MCF 10A (cell line): ENCODE data around the gene KIAA1549. TPM values are rescaled to one million over a fixed set of nuclear protein-coding genes. Genes with fewer than 3 reads are reported as not detected.
"Not testable (repeated sequence)": the region's sequence is repeated elsewhere in the genome, so short reads cannot be mapped to it uniquely, and the experiment has no call there.

Experiments used
- BruUV-seq: library from RNA; stranded (reverse); fragments of 400-500 nt; replicated peaks from 2 replicates; lab custom pipeline; 2021; lab: Mats Ljungman, UMichigan
- CTCF ChIA-PET: fragments of 300-600 bp; sonication (Branson Sonifier 250); formaldehyde crosslinking; extraction: SDS; loops from one replicate; lab custom pipeline; 2021; ENCODE audit warnings: antibody characterized with exemption, inconsistent platforms; lab: Yijun Ruan, JAX
- POLR2A ChIA-PET: fragments of 300-600, 350-650 bp; sonication (Branson Sonifier 250); formaldehyde crosslinking; extraction: SDS; loops from one replicate; lab custom pipeline; 2020; ENCODE audit warnings: antibody characterized with exemption, inconsistent platforms; lab: Yijun Ruan, JAX
- DNase-seq: peaks from one replicate; pipeline ENCODE4 v3.0.0-alpha.2; 2018; ENCODE audit not compliant: unreplicated experiment
- H3K27ac Mint-ChIP-seq: one replicate; pipeline ENCODE4 v1.8.0; 2022; ENCODE audit warnings: mild to moderate bottlenecking, low read depth, mixed read lengths; ENCODE audit not compliant: unreplicated experiment
- H3K27me3 Mint-ChIP-seq: one replicate; pipeline ENCODE4 v1.8.0; 2022; ENCODE audit warnings: mixed read lengths; ENCODE audit not compliant: insufficient read depth, unreplicated experiment
- H3K36me3 Mint-ChIP-seq: one replicate; pipeline ENCODE4 v1.8.0; 2022; ENCODE audit warnings: mild to moderate bottlenecking, moderate library complexity, mixed read lengths; ENCODE audit not compliant: insufficient read depth, unreplicated experiment
- H3K4me1 Mint-ChIP-seq: one replicate; pipeline ENCODE4 v1.8.0; 2022; ENCODE audit warnings: mixed read lengths; ENCODE audit not compliant: insufficient read depth, unreplicated experiment
- H3K4me3 Mint-ChIP-seq: one replicate; pipeline ENCODE4 v1.8.0; 2022; ENCODE audit warnings: mild to moderate bottlenecking, moderate library complexity, mixed read lengths; ENCODE audit not compliant: unreplicated experiment
- H3K9me3 Mint-ChIP-seq: one replicate; pipeline ENCODE4 v1.8.0; 2022; ENCODE audit warnings: mixed read lengths; ENCODE audit not compliant: unreplicated experiment
- intact Hi-C: fragments of 100-400 bp; cut with micrococcal nuclease; formaldehyde crosslinking; loops from 2 replicates; pipeline ENCODE4 v1.14.1; 2022
- total RNA-seq: library from RNA; stranded (reverse); gene quantifications from 2 replicates; pipeline ENCODE4 v1.2.3, GENCODE V29; 2022
- TF ChIP-seq, protein P1 (sequence below): fragments of 200-600 bp; IDR thresholded peaks from one replicate; pipeline ENCODE4 v1.8.0; 2022; ENCODE audit warnings: antibody characterized with exemption, mild to moderate bottlenecking; ENCODE audit not compliant: unreplicated experiment

Gene KIAA1549
- total RNA-seq, 1 experiment from 2014 or later: 7.1 TPM

DNA sequence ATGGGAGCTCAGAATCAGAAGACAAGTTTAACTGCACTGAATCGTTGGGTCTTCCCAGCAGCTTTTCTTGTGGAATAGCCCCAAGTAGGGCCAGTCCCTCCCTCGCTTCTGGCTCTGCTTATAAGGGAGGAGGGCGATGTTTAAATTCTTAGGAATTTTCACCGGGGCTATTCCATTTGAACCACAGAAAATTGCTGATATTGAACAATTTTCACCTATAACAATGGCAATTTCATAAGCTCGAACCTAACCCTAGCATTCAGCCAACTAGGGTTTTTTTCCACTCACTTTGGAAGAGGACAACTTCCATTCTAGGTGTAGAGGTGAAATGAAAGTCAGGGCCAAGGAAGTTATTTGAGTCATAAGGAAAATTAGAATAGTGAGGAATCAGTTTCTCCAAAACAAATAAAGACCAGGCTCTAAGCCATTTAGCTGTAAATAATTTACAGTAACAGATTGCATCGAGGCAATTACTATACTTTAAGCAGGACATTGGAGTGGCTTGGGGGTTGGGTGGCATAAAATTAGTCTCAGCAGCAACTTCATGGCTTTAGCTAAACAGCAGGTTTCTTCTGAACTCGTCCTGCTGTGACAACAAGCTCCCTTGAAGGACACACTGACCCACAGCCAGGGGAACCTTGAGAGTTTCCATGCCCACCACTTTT, 181.7 kb downstream of the KIAA1549 start:
- Mint-ChIP-seq H3K4me1 (no peaks in the 10 kb centered on the region), H3K36me3 (no peaks in the 10 kb centered on the region), H3K27me3 (no peaks in the 10 kb centered on the region), H3K27ac (no peak overlapping the region), H3K9me3 (no peaks in the 10 kb centered on the region), H3K4me3 (no peak overlapping the region)
- BruUV-seq: no TSS peak
- no peak for DNase-seq
- CTCF ChIA-PET: interaction anchor here (0.9 kb wide), 1 partner anchor 11 kb away, joined by 3 read pairs; no protein-coding TSS in a partner anchor
- intact Hi-C loops: no loop called here
- TF ChIP-seq, protein P1, sequence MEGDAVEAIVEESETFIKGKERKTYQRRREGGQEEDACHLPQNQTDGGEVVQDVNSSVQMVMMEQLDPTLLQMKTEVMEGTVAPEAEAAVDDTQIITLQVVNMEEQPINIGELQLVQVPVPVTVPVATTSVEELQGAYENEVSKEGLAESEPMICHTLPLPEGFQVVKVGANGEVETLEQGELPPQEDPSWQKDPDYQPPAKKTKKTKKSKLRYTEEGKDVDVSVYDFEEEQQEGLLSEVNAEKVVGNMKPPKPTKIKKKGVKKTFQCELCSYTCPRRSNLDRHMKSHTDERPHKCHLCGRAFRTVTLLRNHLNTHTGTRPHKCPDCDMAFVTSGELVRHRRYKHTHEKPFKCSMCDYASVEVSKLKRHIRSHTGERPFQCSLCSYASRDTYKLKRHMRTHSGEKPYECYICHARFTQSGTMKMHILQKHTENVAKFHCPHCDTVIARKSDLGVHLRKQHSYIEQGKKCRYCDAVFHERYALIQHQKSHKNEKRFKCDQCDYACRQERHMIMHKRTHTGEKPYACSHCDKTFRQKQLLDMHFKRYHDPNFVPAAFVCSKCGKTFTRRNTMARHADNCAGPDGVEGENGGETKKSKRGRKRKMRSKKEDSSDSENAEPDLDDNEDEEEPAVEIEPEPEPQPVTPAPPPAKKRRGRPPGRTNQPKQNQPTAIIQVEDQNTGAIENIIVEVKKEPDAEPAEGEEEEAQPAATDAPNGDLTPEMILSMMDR: no peak
- POLR2A ChIA-PET: no interaction called here

DNA sequence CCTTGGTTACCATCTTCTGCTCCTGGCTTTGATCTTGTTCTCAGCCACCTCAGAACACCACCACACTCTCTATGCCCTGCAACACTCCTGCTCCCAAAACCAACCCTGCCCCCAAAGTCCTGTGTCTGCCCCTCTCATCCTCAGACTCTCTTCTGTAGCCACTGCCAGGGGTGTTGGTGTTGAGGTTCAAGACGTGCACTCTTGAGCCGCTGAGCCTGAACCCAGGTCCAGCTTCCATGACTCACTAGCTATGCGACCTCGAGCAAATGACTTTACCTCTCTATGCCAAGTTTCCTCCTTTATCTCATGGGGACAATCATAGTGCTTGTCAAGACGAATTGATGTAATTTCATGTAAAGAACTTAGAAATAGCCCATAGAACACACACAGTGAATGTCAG, 182.4 kb downstream of the KIAA1549 start:
- no peaks in the 10 kb centered on the region for H3K36me3 Mint-ChIP-seq
- no peak overlapping the region for H3K4me3 Mint-ChIP-seq
- intact Hi-C loops: no loop called here
- ChIA-PET POLR2A (no interaction called here), CTCF (no interaction called here)
- DNase-seq: no peak
- H3K4me1 Mint-ChIP-seq: no peaks in the 10 kb centered on the region
- H3K27me3 Mint-ChIP-seq: no peaks in the 10 kb centered on the region
- no peaks in the 10 kb centered on the region for H3K9me3 Mint-ChIP-seq
- BruUV-seq: no TSS peak
- H3K27ac Mint-ChIP-seq: no peak overlapping the region
- TF ChIP-seq, protein P1: no peak

DNA sequence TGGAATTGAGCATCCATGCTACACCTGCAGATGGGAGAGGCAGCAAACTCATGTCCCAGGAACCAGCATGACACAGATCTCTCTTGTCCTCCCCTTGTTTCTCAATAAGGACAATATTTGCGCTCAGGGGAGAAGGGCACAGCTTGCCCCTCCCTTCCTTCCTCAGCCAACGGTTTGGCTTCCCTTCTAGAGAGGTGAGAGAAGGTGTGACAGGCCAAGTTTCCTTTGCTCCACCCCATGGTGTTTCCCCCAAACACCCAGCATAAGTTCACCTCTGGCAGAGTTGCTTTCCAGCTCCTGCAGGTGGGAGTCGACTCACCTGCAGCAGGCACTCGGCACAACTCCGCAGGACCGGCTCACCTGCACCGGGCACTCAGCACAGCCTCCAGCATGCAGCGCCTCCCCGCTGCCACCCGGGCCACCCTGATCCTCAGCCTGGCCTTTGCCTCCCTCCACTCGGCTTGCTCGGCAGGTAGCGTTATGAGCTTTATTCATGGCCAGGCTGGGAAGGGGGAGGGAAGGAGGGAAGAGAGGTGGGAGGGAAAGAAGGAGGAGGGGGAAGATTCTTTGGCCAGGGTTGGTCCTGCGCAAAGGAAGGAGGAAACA, 183.4 kb downstream of the KIAA1549 start, which contains the start of the genes ATP6V0A4 and TMEM213:
Gene ATP6V0A4, minus strand, starts transcription at position 482 of the 606 bp plus-strand sequence. CDS start 26,949 bp downstream, outside the sequence.
Gene TMEM213, plus strand, starts transcription at position 280 of the 606 bp plus-strand sequence. Its CDS starts 111 bp downstream, at position 391.
- no peak within 1 kb of the TSS for H3K27ac Mint-ChIP-seq
- TF ChIP-seq, protein P1: no peak
- H3K36me3 Mint-ChIP-seq: no peaks in the 10 kb centered on the region
- DNase-seq: no peak
- no peaks in the 10 kb centered on the region for H3K4me1 Mint-ChIP-seq
- no TSS peak for BruUV-seq
- CTCF ChIA-PET: no interaction called here
- intact Hi-C loops: no loop called here
- H3K4me3 Mint-ChIP-seq: no peak within 1 kb of the TSS
- POLR2A ChIA-PET: no interaction called here
- no peaks in the 10 kb centered on the region for H3K9me3 Mint-ChIP-seq
- no peaks in the 10 kb centered on the region for H3K27me3 Mint-ChIP-seq

- H3K36me3 Mint-ChIP-seq, intact Hi-C loops, H3K27ac Mint-ChIP-seq, H3K9me3 Mint-ChIP-seq, H3K4me1 Mint-ChIP-seq, H3K4me3 Mint-ChIP-seq, DNase-seq, BruUV-seq, H3K27me3 Mint-ChIP-seq: not testable (repeated sequence)
- ChIA-PET POLR2A (interaction anchor here (0.7 kb wide), 1 partner anchor 635 kb away, joined by 3 read pairs; no protein-coding TSS in a partner anchor), CTCF (interaction anchor here (0.6 kb wide), 1 partner anchor 377 kb away, joined by 7 read pairs; no protein-coding TSS in a partner anchor)
Measured at GRCh38 chr7:138797046-138797445, 184.1 kb downstream of the KIAA1549 start.
